Loucy (cell line): ENCODE results near the gene ARHGAP26.

Experiments used
- CTCF ChIP-seq: fragments of 200-600 bp; sonication (generic); conservative IDR thresholded peaks from 2 replicates; pipeline ENCODE4 v1.5.1; 2014; ENCODE audit warnings: mild to moderate bottlenecking, antibody characterized with exemption, low read length
- EZH2phosphoT487 ChIP-seq: fragments of 200-600 bp; IDR thresholded peaks from 2 replicates; pipeline ENCODE4 v1.6.1; 2018; ENCODE audit warnings: antibody characterized with exemption, mild to moderate bottlenecking, moderate library complexity, borderline replicate concordance

DNA sequence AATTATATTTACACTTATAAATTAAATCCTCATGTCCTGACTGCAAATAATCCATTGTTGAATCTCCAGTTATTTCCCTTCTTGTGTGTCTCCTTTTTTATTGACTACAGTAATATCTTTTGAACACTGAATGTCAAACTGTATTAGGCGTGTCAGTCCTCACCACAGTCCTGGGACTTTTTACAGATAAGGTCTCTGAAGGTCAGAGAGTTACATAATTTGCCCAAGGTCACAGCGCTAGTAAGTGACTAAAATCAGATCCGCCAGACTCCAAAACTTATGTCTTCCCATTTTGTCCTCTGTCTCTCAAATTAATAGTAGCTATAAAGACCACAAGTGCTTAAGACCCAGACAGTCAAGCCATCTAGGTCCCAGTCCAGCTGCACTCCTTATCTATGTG lies 359.0 kb downstream of the ARHGAP26 start:
- no peak for TF ChIP-seq CTCF
- no peak for TF ChIP-seq EZH2phosphoT487
